Renal pelvis (tissue), 12 donors: ENCODE measurements around the gene GLDN. TPM values are rescaled to one million over a fixed set of nuclear protein-coding genes. Genes with fewer than 3 reads are reported as not detected.

ENCODE experiments used
- DNase-seq: peaks from one replicate; pipeline ENCODE4 v3.0.0-alpha.2; 2013
- long read RNA-seq, 16 experiments: transcript quantifications; one replicate each; lab custom pipeline, GENCODE V29; 2026
- polyA plus RNA-seq, 3 donors: library from polyadenylated mRNA; unstranded; fragments of 120-200 nt; gene quantifications; one replicate each; pipeline ENCODE4 v1.2.1, GENCODE V29; 2013; ENCODE audit not compliant: insufficient read length in 3 of 3

The GLDN gene
- polyA plus RNA-seq = under 1 TPM; 0.11 to 0.21 (median 0.16) TPM
- long read RNA-seq, donor 1 = 0 reads
- long read RNA-seq, donor 2 = 0 reads
- long read RNA-seq, donor 3 = 0 reads
- long read RNA-seq, donor 4 = 0 reads
- long read RNA-seq, donor 5 = 0 reads
- long read RNA-seq, donor 6 = 0 reads
- long read RNA-seq, donor 7 = 0 reads
- long read RNA-seq, donor 8 = 0 reads
- long read RNA-seq, donor 9, full-length matches to known transcripts = 1 of 1 reads
- long read RNA-seq, donor 9, partial matches to known transcripts = 0 of 1 reads
- long read RNA-seq, donor 9, other reads (novel, unspliced or antisense) = 0 of 1 reads
- long read RNA-seq, donor 10 = 0 reads
- long read RNA-seq, donor 11 = 0 reads
- long read RNA-seq, donor 12 = 0 reads
- long read RNA-seq, donor 13 = 0 reads
- long read RNA-seq, donor 14 = 0 reads
- long read RNA-seq, donor 15 = 0 reads
- long read RNA-seq, donor 16, full-length matches to known transcripts = 1 of 1 reads
- long read RNA-seq, donor 16, partial matches to known transcripts = 0 of 1 reads
- long read RNA-seq, donor 16, other reads (novel, unspliced or antisense) = 0 of 1 reads

- DNase-seq = no peak
These were observed at the start of gene GLDN for GRCh38 chr15:51341366-51342226. TSS of gene GLDN (plus strand) at chr15:51341655. CDS start at chr15:51341685, 30 bp downstream.

GRCh38 chr15:51298620-51299019 is 42.8 kb upstream of the GLDN start:
- DNase-seq = peak; percentile 56

- DNase-seq = no peak
These were observed 42.1 kb upstream of the GLDN start for GRCh38 chr15:51299187-51300015.

DNA sequence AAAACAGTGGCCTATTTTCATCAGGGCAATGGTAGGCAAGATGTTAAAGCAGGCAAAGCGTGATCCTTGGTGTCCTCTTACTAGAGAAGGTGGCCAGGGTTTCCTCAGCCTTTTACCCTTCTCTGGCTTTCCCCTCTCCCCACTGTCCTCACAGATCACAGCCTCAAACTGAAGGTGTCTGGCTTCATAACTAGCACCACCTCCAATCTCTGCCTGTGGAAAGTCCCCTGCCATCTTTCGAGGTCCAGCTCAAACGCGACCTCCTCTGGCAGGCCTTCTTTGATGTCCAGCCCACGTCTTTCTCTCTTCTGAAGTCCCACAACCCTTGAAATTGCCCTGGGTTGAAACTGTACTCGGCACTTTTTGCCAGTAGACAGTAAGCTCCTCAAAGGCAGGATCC is 39.0 kb upstream of the GLDN start:
- no peak for DNase-seq

DNA sequence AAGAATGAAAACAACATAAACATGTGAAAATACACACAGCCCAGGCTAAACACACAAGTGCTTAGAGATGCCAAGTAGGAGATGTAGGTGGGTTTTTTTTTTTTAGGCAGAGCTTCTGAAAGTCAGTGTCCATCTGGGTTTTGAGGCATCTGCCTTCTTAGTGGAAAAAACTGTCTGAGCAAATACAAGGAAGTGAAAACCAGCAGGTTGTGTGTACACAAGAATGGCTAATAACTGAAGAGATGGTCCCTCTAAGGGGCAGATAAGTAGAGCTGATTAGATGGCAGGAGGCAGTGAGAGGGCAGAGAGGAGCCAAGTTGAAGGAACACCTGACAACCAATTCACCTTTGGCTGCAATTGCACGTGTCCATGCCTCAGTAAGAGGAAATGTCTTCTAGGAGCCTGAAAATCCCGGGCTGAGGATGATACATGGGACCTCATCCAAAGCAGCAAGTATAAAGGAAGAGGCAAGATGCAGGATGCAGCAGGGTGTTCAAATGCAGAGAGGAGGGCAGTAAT is 37.9 kb upstream of the GLDN start:
- no peak for DNase-seq

DNA sequence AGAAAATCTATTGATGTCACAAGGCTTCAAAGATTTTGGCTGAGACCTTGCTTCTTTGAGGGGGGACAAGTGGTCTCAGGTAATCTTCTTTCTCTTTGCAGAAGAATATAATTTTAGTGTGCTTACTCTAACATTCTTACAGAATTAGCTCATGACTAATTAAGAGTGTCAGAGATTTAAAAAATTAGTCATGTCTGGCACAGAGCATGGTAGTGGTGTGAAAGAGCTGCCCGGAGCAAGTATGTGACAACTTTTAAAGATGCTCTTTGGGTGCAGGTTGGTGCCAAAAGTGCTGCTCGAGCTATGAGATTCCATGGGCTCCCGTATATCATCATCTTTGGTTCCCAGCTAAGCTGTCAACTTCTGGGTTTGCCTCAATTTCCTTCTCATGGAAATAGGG is 34.1 kb upstream of the GLDN start:
- no peak for DNase-seq

DNA sequence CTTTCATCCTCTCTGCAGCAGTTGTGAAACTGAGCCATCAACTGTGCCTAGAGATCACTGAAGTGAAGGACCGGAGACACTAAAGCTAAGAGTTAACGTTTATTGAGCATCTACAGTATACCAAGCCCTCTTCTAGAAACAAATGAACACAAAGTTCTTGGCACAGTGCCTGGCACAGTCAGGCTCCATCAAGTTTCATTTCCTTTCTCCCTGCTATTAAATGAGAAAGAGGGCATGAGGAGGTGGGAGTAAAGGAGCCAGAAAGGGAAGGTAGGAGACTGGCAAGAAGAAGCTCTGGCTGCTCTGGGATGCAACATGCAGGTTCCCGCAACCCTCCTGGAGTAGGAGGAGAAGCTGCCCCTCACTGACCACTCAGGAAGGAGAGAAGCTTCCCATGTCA is 33.6 kb upstream of the GLDN start:
- DNase-seq = no peak

GRCh38 chr15:51310064-51310463 is 31.4 kb upstream of the GLDN start:
- no peak for DNase-seq

- no peak for DNase-seq
These were observed 29.9 kb upstream of the GLDN start for GRCh38 chr15:51311510-51311909.

- DNase-seq = no peak
These were observed 29.0 kb upstream of the GLDN start for GRCh38 chr15:51312166-51313073.

- DNase-seq = no peak
These were observed 28.4 kb upstream of the GLDN start for GRCh38 chr15:51313074-51313393.

DNA sequence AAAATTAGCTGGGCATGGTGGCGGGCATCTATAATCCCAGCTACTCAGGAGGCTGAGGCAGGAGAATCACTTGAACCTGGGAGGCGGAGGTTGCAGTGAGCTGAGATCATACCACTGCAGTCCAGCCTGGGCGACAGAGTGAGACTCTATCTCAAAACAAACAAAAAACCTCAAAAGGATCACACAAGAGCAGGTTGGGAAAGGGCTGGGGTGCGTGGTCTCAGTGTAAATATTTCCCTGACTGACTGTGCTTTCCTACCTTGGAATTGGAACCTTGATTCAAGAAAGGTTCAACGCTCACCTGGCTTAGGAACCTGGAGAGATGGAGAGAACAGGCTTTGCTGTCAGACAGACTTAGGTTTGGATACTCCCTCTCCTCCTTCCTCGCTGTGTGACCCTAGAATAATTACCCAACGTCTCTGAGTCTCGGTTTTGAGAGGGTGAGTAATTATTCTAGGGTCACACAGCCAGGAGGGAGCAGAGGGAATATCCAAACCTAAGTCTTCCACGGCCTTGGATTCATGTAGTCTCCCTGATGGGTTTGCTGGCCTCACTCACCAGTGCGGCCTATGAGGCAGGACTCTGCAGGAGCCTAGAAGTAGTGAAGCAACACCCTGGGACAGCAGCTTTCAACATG is 27.7 kb upstream of the GLDN start:
- no peak for DNase-seq

DNA sequence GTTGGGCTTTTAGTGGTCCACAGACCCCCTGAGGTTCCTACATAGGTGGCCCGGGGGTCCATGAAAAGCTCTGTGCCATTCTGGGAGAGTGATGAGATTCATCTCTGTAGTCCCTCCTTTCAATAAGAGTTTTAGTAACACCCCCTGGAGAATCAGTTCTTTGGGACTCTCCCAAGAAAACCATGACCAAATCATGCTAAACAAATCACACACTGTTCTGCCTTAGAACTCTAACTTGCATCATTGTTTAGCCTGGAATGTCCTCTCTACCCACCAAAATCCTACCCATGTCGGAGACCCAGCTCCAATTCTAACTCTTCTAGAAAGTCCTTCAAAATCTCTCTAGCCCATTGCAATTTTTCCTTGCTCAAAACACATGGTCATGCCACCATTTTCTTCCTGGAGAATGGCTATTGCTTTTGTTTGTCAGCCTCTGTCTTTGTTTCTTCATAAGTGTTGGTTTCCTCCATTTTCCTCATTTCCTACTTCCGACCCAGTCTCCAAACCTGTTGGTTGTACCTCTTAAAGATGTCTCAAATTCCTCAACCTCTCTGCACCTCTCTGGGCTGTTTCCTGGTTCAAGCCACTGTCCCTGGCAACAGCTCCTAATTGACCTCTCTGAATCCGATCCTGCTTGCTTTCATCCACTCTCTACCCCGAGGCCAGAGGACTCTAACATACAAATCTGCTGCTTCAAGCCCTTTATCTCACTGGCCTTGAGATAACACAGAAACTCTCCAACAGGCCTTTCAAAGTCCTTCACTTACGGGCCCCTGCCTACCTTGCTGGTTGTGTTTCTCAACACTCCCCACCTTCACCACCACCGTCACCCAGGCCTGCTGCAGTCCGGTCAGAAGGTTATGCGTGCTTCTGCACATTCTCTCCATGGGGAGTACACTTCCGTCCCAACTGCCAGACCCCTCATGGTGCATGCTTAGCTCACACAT is 26.8 kb upstream of the GLDN start:
- no peak for DNase-seq

- no peak for DNase-seq
These were observed 25.7 kb upstream of the GLDN start for GRCh38 chr15:51315726-51316125.

DNA sequence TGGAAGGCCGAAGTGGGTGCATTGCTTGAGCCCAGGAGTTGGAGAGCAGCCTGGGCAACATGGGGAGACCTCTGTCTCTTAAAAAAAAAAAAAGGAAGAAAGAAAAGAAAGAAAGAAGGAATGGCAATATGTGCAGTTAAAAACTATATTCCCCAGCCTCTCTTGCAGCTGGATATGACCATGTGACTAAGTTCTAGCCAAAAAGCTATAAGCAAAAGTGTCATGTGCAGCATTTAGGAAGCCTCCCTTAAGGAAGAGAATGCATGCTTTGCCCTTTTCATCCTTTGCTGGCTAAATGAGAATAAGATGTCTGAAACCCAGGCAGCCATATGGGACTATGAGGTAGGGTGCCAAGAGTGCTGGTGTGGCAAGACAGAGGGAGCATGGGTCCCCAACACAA is 24.8 kb upstream of the GLDN start:
- no peak for DNase-seq

DNA sequence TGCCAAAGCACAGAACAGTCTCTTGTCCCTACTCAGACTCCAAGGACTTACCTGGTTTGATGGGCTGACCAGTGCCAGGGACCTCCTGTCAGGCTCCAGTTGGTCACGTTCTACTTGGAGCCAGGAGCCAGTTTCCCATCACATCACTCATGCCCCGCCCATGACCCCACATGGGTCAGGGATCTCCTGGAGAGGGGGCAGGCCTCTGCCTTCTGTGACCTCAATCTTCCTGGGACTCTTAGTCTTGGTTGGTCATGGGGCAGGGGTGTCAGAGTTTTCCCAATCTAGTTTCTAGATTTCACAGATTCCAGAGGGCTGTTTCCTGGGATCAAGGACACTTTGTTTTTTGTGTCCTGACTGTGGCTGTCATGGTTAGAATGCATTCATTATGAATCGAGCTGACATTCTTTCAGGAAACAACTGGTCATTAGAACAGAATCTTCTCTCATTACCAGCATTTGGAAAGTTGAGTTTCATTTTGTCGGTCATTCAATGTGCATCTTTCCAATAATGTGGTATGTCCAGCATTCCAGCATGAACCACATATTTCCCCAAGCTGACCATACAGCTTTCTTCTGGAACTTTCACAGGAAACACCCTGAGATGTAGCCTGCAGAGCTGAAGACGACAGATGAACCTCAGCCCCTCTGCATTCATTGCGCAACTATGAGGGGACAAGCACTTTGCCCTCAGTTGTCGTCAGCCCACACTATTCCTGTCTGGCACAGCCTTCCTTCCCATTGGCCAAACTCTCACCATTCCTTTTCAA is 22.9 kb upstream of the GLDN start:
- DNase-seq = no peak

DNA sequence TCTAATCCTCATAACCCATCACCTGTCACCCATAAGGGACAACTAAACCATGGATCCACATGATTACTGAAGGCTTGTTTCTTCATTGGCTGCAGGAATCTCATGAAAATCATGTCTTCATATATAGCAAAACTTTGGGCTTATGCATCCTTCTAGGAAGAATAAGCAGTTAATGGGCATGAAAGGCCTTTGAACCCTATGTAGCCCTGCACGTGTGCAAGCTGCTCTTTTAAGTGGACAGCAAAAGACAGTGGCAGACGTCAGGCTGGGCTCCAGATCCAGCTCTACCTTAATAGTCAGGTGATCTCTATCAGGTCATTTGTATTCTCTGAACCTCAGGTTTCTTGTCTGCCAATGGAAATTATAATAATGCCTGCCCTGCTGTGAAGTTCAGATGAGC is 21.9 kb upstream of the GLDN start:
- DNase-seq = no peak

- no peak for DNase-seq
These were observed 20.6 kb upstream of the GLDN start for GRCh38 chr15:51320843-51321242.
